IMR-90 (cell line): ENCODE results near the gene KCTD2. TPM values are rescaled to one million over a fixed set of nuclear protein-coding genes. Genes with fewer than 3 reads are reported as not detected.

ENCODE experiments used
- ATAC-seq: fragments of 200-7000 bp; cut with Tn5 transposase; 2 replicates; pipeline ENCODE4 v1.9.1; 2020; ENCODE audit warnings: low read depth, mild to moderate bottlenecking, moderate library complexity
- BruUV-seq: library from RNA; stranded (reverse); fragments of 400-500 nt; replicated peaks from 2 replicates; lab custom pipeline; 2021; lab: Mats Ljungman, UMichigan
- CTCF ChIA-PET: fragments of 300-600 bp; formaldehyde crosslinking; extraction: SDS; loops from one replicate; lab custom pipeline; 2021; ENCODE audit warnings: antibody characterized with exemption; lab: Yijun Ruan, JAX
- POLR2A ChIA-PET: fragments of 300-600 bp; sonication (Branson Sonifier 250); formaldehyde crosslinking; loops from one replicate; lab custom pipeline; 2022; ENCODE audit warnings: antibody characterized with exemption; ENCODE audit not compliant: unreplicated experiment; lab: Charles Lee
- DNase-seq: peaks from one replicate; pipeline ENCODE4 v3.0.0; 2013
- H2AFZ ChIP-seq: replicated peaks from 2 replicates; pipeline ENCODE3; 2013; ENCODE audit warnings: low read length, mild to moderate bottlenecking; ENCODE audit not compliant: poor library complexity
- H2AK5ac ChIP-seq: 2 replicates; pipeline ENCODE4 v1.6.1; 2013; ENCODE audit warnings: low read depth, low read length, inconsistent platforms
- H2AK9ac ChIP-seq: replicated peaks from 2 replicates; pipeline ENCODE3; 2013; ENCODE audit warnings: mild to moderate bottlenecking, low read depth, low read length, moderate library complexity; ENCODE audit not compliant: poor library complexity
- H2BK120ac ChIP-seq: 2 replicates; pipeline ENCODE4 v1.6.1; 2013; ENCODE audit warnings: low read depth, low read length, inconsistent platforms
- H2BK15ac ChIP-seq: 3 replicates; pipeline ENCODE4 v1.6.1; 2013; ENCODE audit warnings: low read depth, low read length, inconsistent platforms
- H2BK20ac ChIP-seq: 2 replicates; pipeline ENCODE4 v1.6.1; 2013; ENCODE audit warnings: low read depth, mild to moderate bottlenecking, inconsistent platforms, low read length, moderate library complexity
- H2BK5ac ChIP-seq: 2 replicates; pipeline ENCODE4 v1.6.1; 2013; ENCODE audit warnings: mild to moderate bottlenecking, low read depth, low read length, inconsistent platforms; ENCODE audit not compliant: poor library complexity, severe bottlenecking
- H3K14ac ChIP-seq: replicated peaks from 2 replicates; pipeline ENCODE4 v1.6.1; 2013; ENCODE audit warnings: low read depth, low read length, inconsistent platforms
- H3K18ac ChIP-seq: 2 replicates; pipeline ENCODE4 v1.6.1; 2013; ENCODE audit warnings: low read depth, low read length, control low read depth
- H3K23ac ChIP-seq: 2 replicates; pipeline ENCODE4 v1.6.1; 2013; ENCODE audit warnings: low read depth, low read length, inconsistent platforms
- H3K27ac ChIP-seq: 2 replicates; pipeline ENCODE4 v1.5.1; 2013; ENCODE audit warnings: mild to moderate bottlenecking, control low read depth, low read length; ENCODE audit not compliant: insufficient read depth
- H3K27me3 ChIP-seq: 2 replicates; pipeline ENCODE4 v1.6.1; 2013; ENCODE audit warnings: low read length; ENCODE audit not compliant: control insufficient read depth, insufficient read depth
- H3K36me3 ChIP-seq: 2 replicates; pipeline ENCODE4 v1.6.1; 2013; ENCODE audit warnings: low read length, mixed read lengths; ENCODE audit not compliant: control insufficient read depth, insufficient read depth
- H3K4ac ChIP-seq: 2 replicates; pipeline ENCODE4 v1.6.1; 2013; ENCODE audit warnings: low read depth, low read length, inconsistent platforms
- H3K4me1 ChIP-seq: 2 replicates; pipeline ENCODE4 v1.6.1; 2013; ENCODE audit warnings: low read length, mixed read lengths; ENCODE audit not compliant: control insufficient read depth, insufficient read depth
- H3K4me2 ChIP-seq: 2 replicates; pipeline ENCODE4 v1.6.1; 2013; ENCODE audit warnings: low read depth, mild to moderate bottlenecking, control low read depth, low read length, moderate library complexity
- H3K4me3 ChIP-seq: 2 replicates; pipeline ENCODE4 v1.5.1; 2013; ENCODE audit warnings: low read depth, mild to moderate bottlenecking, control low read depth, low read length, moderate library complexity; ENCODE audit not compliant: insufficient read depth
- H3K56ac ChIP-seq: 2 replicates; pipeline ENCODE4 v1.6.1; 2013; ENCODE audit warnings: low read length, inconsistent platforms; ENCODE audit not compliant: insufficient read depth; ENCODE audit errors: extremely low read depth
- H3K79me1 ChIP-seq, 2 experiments: 2 replicates each; pipeline ENCODE4 v1.6.1; 2013; ENCODE audit warnings: low read length in 2 of 2, inconsistent platforms in 1 of 2, low read depth in 1 of 2
- H3K9ac ChIP-seq: 2 replicates; pipeline ENCODE4 v1.6.1; 2013; ENCODE audit warnings: low read depth, low read length, control low read depth
- H3K9me1 ChIP-seq: 2 replicates; pipeline ENCODE4 v1.6.1; 2013; ENCODE audit warnings: low read length, inconsistent platforms; ENCODE audit not compliant: insufficient read depth
- H3K9me3 ChIP-seq: 2 replicates; pipeline ENCODE4 v1.6.1; 2013; ENCODE audit warnings: low read length; ENCODE audit not compliant: control insufficient read depth, insufficient read depth
- H4K20me1 ChIP-seq: 2 replicates; pipeline ENCODE4 v1.6.1; 2013; ENCODE audit warnings: low read length, inconsistent platforms; ENCODE audit not compliant: insufficient read depth
- H4K5ac ChIP-seq: 2 replicates; pipeline ENCODE4 v1.6.1; 2013; ENCODE audit warnings: mild to moderate bottlenecking, low read depth, low read length, control low read depth
- H4K8ac ChIP-seq, 2 experiments: 2 replicates each; pipeline ENCODE4 v1.6.1; 2013; ENCODE audit warnings: low read depth in 2 of 2, low read length in 2 of 2, control low read depth in 1 of 2, inconsistent platforms in 1 of 2
- H4K91ac ChIP-seq: 2 replicates; pipeline ENCODE4 v1.6.1; 2013; ENCODE audit warnings: low read depth, low read length, inconsistent platforms; ENCODE audit not compliant: insufficient read depth
- CEBPB ChIP-seq: IDR thresholded peaks from 2 replicates; pipeline ENCODE4 v1.6.1; 2012; ENCODE audit warnings: low read depth, low read length, improper control_type of control experiment
- whole genome bisulfite sequencing, 2 experiments: methylation state at CpG; one replicate each; pipeline versions ENCODE4 v1.1.5 to v1.1.7; 2013; ENCODE audit warnings: missing lambda C conversion rate in 2 of 2; ENCODE audit not compliant: insufficient read length in 1 of 2; ENCODE audit errors: extremely low coverage in 2 of 2; 5-methylcytosine and 5-hydroxymethylcytosine counted together
- dilution Hi-C: fragments of 300-500 bp; cut with HindIII; formaldehyde crosslinking; loops from one replicate; pipeline ENCODE4 v1.14.3; 2018; ENCODE audit warnings: low sequenced_read_pairs; ENCODE audit not compliant: unreplicated experiment
- in situ Hi-C: fragments of 300-500 bp; cut with MboI; formaldehyde crosslinking; loops from 3 replicates; pipeline ENCODE4 v1.14.3; 2019; ENCODE audit warnings: low sequenced_read_pairs, inconsistent platforms, mixed read lengths
- intact Hi-C: fragments of 100-400 bp; cut with micrococcal nuclease; formaldehyde crosslinking; loops from 2 replicates; pipeline ENCODE4 v1.10.0; 2022
- polyA plus RNA-seq, 3 experiments: library from polyadenylated mRNA; depleted of rRNA; stranded (reverse); fragments of >200 nt; gene quantifications; 2 replicates each; pipeline ENCODE4 v1.2.3, GENCODE V29; 2012; ENCODE audit warnings: low replicate concordance in 1 of 3
- total RNA-seq: library from RNA; depleted of rRNA; stranded (reverse); fragments of >200 nt; gene quantifications from 2 replicates; pipeline ENCODE4 v1.2.3, GENCODE V29; 2012
- TF ChIP-seq, protein P1 (sequence below): fragments of 150-350 bp; IDR thresholded peaks from 2 replicates; pipeline ENCODE4 v1.6.1; 2017; ENCODE audit warnings: mild to moderate bottlenecking, antibody characterized with exemption, low read length, low read depth

Gene KCTD2
- total and polyA plus RNA-seq, 2 of the 4 experiments (the other 2 are of a cell fraction): 9.1 to 18.4 TPM

DNA sequence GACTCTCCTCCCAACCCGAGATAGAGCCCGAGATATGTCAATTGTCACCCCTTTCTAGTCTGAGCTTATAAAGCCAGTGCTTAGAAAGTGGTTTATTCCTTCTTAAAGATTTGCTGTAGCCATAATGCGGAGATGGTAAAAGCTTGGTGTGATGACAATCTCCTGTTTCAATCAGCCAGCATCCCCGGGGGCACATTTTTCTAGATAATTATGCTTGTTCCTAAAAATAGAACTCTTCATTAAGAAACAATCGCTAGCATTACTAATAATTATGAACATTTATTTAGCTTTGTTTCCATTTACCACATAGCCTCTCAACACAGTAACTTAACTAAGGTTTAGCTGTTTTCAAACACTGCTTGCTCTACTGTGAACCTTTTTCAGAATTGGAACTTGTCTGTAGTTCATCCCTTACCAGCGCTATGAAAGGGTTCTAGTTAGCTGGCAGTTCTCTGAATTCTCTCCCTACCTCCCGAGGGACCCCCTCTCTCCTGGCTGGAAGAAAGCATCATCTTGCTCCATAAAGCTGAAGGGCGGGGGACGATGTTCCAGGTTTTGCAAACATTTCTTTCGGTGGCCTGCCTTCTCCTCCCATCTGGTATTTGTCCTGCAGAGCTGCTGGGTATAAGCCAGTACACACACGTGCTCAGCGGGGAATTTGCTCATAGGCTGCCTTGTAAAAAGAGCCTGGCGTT lies 35.5 kb upstream of the KCTD2 start:
- Histone ChIP-seq H4K20me1 (no peaks in the 10 kb centered on the region), H3K23ac (no peak overlapping the region), H3K18ac (no peak overlapping the region), H3K4me2 (peak overlapping the region; percentile 78), H2BK5ac (no peak overlapping the region), H4K5ac (peak overlapping the region; percentile 83), H2AFZ (peak overlapping the region; percentile 96), H3K56ac (peak overlapping the region; percentile 90; the same call in 1 of the 2 replicates), H3K9me3 (no peaks in the 10 kb centered on the region), H2AK5ac (0 out of 2 replicates have a peak overlapping the region, but pooled peaks have one; percentile 30), H3K4me1 (peaks cover 6% of the 10 kb centered on the region), H3K9me1 (0 out of 2 replicates have a peak, but pooled peaks cover 4% of the 10 kb centered on the region), H3K4me3 (no peak overlapping the region), H2AK9ac (peak overlapping the region; percentile 89), H3K27ac (peak overlapping the region; percentile 31), H3K9ac (peak overlapping the region; percentile 38; the same call in 1 of the 2 replicates), H3K14ac (peak overlapping the region; percentile 47; the same call in 1 of the 2 replicates), H3K4ac (peak overlapping the region; percentile 80), H3K27me3 (no peaks in the 10 kb centered on the region), H4K91ac (0 out of 2 replicates have a peak overlapping the region, but pooled peaks have one; percentile 30), H2BK120ac (no peak overlapping the region), H4K8ac (peak overlapping the region; percentile 95), H3K79me1 (peaks cover 13 to 26% of the 10 kb centered on the region in 2 experiments), H2BK20ac (no peak overlapping the region), H2BK15ac (no peak overlapping the region), H3K36me3 (peaks cover 1% of the 10 kb centered on the region; the same call in 1 of the 2 replicates)
- dilution Hi-C loops (no loop called here), in situ Hi-C loops (no loop called here), intact Hi-C loops (loop anchor here (1.0 to 2.0 kb wide), 3 partner anchors 22 to 50 kb away; no protein-coding TSS in a partner anchor)
- CTCF ChIA-PET: interaction anchor here (1.2 to 2.4 kb wide), 5 partner anchors 23 to 50 kb away, joined by 3 to 8 read pairs (median 3); partner anchors contain the start of gene CDR2L
- WGBS, 2 experiments: 100% methylated on average over 1 of the region's 13 CpGs; no CpG with 5 or more reads in 1 of the 2 experiments
- no TSS peak for BruUV-seq
- POLR2A ChIA-PET: interaction anchor here (2.1 to 2.2 kb wide), 2 partner anchors 23 to 24 kb away, joined by 7 to 8 read pairs; partner anchors contain the start of gene CDR2L
- no peak for TF ChIP-seq CEBPB
- TF ChIP-seq, protein P1, sequence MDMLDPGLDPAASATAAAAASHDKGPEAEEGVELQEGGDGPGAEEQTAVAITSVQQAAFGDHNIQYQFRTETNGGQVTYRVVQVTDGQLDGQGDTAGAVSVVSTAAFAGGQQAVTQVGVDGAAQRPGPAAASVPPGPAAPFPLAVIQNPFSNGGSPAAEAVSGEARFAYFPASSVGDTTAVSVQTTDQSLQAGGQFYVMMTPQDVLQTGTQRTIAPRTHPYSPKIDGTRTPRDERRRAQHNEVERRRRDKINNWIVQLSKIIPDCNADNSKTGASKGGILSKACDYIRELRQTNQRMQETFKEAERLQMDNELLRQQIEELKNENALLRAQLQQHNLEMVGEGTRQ: peak; percentile 84
- DNase-seq (peak; percentile 59), ATAC-seq (peak; percentile 22)
